Keratinocyte (primary cell): ENCODE results near the gene TLR6. TPM values are rescaled to one million over a fixed set of nuclear protein-coding genes. Genes with fewer than 3 reads are reported as not detected.

Experiments used
- DNase-seq: peaks from one replicate; pipeline ENCODE4 v3.0.0-alpha.2; 2011; ENCODE audit warnings: low read depth, missing footprints, low spot score
- FAIRE-seq: peaks from 2 replicates; lab custom pipeline; 2011; peaks lifted over from hg19 to GRCh38; lab: Jason Lieb, UNC
- H2AFZ ChIP-seq: 2 replicates; pipeline ENCODE4 v1.6.0; 2012; ENCODE audit warnings: low read length, control low read depth, inconsistent platforms; ENCODE audit not compliant: control insufficient read depth
- H3K27ac ChIP-seq: 2 replicates; pipeline ENCODE4 v1.5.1; 2011; ENCODE audit warnings: low read length; ENCODE audit not compliant: control insufficient read depth, insufficient read depth
- H3K27me3 ChIP-seq: 3 replicates; pipeline ENCODE4 v1.6.0; 2011; ENCODE audit warnings: low read length; ENCODE audit not compliant: control insufficient read depth, insufficient read depth; ENCODE audit errors: extremely low read depth
- H3K36me3 ChIP-seq, 2 experiments: 2 replicates in 1 of 2; 3 replicates in 1 of 2; pipeline ENCODE4 v1.5.1; 2011; ENCODE audit warnings: low read length in 2 of 2, mild to moderate bottlenecking in 1 of 2; ENCODE audit not compliant: control insufficient read depth in 2 of 2, insufficient read depth in 2 of 2; ENCODE audit errors: extremely low read depth in 1 of 2
- H3K4me1 ChIP-seq: 3 replicates; pipeline ENCODE4 v1.5.1; 2011; ENCODE audit warnings: low read length; ENCODE audit not compliant: control insufficient read depth, insufficient read depth; ENCODE audit errors: extremely low read depth
- H3K4me2 ChIP-seq: 3 replicates; pipeline ENCODE4 v1.6.0; 2011; ENCODE audit warnings: low read depth, low read length; ENCODE audit not compliant: control insufficient read depth, insufficient read depth; ENCODE audit errors: extremely low read depth
- H3K4me3 ChIP-seq, 3 experiments: fragments of 200-600 bp in 1 of 3; sonication (generic) in 1 of 3; 2 replicates in 2 of 3; 3 replicates in 1 of 3; pipeline ENCODE4 v1.5.1; 2011 to 2016; ENCODE audit warnings: low read length in 3 of 3, mild to moderate bottlenecking in 3 of 3, control low read depth in 2 of 3, inconsistent platforms in 1 of 3, low read depth in 1 of 3, mixed read lengths in 1 of 3, mixed run types in 1 of 3, moderate library complexity in 1 of 3; ENCODE audit not compliant: control insufficient read depth in 2 of 3, insufficient read depth in 2 of 3; ENCODE audit errors: extremely low read depth in 1 of 3
- H3K79me2 ChIP-seq: 2 replicates; pipeline ENCODE4 v1.6.0; 2012; ENCODE audit warnings: low read length; ENCODE audit not compliant: control insufficient read depth, insufficient read depth
- H3K9ac ChIP-seq: 3 replicates; pipeline ENCODE4 v1.6.0; 2011; ENCODE audit warnings: low read length; ENCODE audit not compliant: control insufficient read depth, insufficient read depth; ENCODE audit errors: extremely low read depth
- H3K9me1 ChIP-seq: 3 replicates; pipeline ENCODE4 v1.6.0; 2011; ENCODE audit warnings: low read length; ENCODE audit not compliant: control insufficient read depth, insufficient read depth; ENCODE audit errors: extremely low read depth
- H3K9me3 ChIP-seq: 2 replicates; pipeline ENCODE4 v1.5.1; 2012; ENCODE audit warnings: low read depth, low read length; ENCODE audit not compliant: control insufficient read depth
- H4K20me1 ChIP-seq: 3 replicates; pipeline ENCODE4 v1.6.0; 2011; ENCODE audit warnings: low read length; ENCODE audit not compliant: control insufficient read depth, insufficient read depth; ENCODE audit errors: extremely low read depth
- CTCF ChIP-seq, 3 experiments: IDR thresholded peaks in 1 of 3; conservative IDR thresholded peaks in 1 of 3; optimal IDR thresholded peaks in 1 of 3; 2 replicates in 2 of 3; 3 replicates in 1 of 3; pipeline versions ENCODE3 to v1.5.1; 2011; ENCODE audit warnings: low read length in 3 of 3, mild to moderate bottlenecking in 3 of 3, moderate library complexity in 2 of 3, control low read depth in 1 of 3, inconsistent platforms in 1 of 3; ENCODE audit not compliant: insufficient read depth in 2 of 3; ENCODE audit errors: extremely low read depth in 1 of 3
- EZH2 ChIP-seq: IDR thresholded peaks from one replicate; pipeline ENCODE4 v1.6.1; 2012; ENCODE audit warnings: inconsistent platforms, mild to moderate bottlenecking, low read length, moderate library complexity
- dilution Hi-C: fragments of 300-500 bp; cut with MboI; formaldehyde crosslinking; loops from one replicate; pipeline ENCODE4 v1.7.0; 2020; ENCODE audit warnings: low sequenced_read_pairs; ENCODE audit not compliant: extremely low pct_ligation_motif_present
- polyA plus RNA-seq, 5 experiments: library from polyadenylated mRNA; depleted of rRNA in 3 of 5; stranded (reverse) in 3 of 5; stranded (forward) in 1 of 5; unstranded in 1 of 5; fragments of >200 nt; gene quantifications; 1 replicate in 1 of 5; 2 replicates in 3 of 5; 3 replicates in 1 of 5; pipeline versions ENCODE4 v1.2.1 to v1.2.3, GENCODE V29; 2011 to 2012; ENCODE audit warnings: missing spikeins in 2 of 5, low read depth in 1 of 5, low replicate concordance in 1 of 5

Gene TLR6
- polyA plus RNA-seq, 1 donor (not counting 4 experiments of a cell fraction or from before 2014, with no cell fraction given): 1.3 TPM

DNA sequence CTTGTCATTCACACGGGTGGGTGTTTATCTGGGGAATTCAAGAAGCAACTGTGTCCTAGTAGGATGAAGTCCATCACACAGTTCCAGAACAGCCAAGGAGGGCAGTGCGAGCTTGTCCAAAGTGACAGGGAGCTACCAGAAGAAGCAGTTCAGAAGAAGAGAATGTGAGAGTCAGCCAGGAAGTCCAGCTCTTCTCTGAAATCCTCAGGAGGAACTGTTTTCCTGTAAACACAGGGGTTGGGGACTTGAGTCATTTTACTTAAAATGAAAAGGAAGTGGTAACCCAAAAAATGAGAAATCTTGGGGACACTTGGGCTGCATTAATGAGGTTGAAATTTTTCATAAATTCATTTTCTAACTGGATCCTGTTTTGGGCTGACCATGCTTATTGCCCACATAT is 65.6 kb downstream of the TLR6 start:
- H3K4me3 ChIP-seq: no peak overlapping the region
- H3K79me2 ChIP-seq: no peaks in the 10 kb centered on the region
- peaks cover 15% of the 10 kb centered on the region for H3K4me1 ChIP-seq
- H2AFZ ChIP-seq: no peak overlapping the region
- no peaks in the 10 kb centered on the region for H3K9me3 ChIP-seq
- H3K4me2 ChIP-seq: no peak overlapping the region
- no peak for DNase-seq
- H4K20me1 ChIP-seq: no peaks in the 10 kb centered on the region
- no peaks in the 10 kb centered on the region for H3K36me3 ChIP-seq
- no peak for TF ChIP-seq CTCF (optimal IDR thresholded peaks at IDR 0.05 in 1 of 3, IDR thresholded peaks at IDR 0.05 in 1 of 3, conservative IDR thresholded peaks at IDR 0.05 in 1 of 3; ENCODE audit: extremely low read depth in 1 of 3, insufficient read depth in 2 of 3, low read length in 3 of 3)
- TF ChIP-seq EZH2: no peak
- H3K27me3 ChIP-seq: no peaks in the 10 kb centered on the region
- H3K9ac ChIP-seq: no peak overlapping the region
- FAIRE-seq: no peak
- dilution Hi-C loops: no loop called here
- no peak overlapping the region for H3K27ac ChIP-seq
- no peaks in the 10 kb centered on the region for H3K9me1 ChIP-seq

DNA sequence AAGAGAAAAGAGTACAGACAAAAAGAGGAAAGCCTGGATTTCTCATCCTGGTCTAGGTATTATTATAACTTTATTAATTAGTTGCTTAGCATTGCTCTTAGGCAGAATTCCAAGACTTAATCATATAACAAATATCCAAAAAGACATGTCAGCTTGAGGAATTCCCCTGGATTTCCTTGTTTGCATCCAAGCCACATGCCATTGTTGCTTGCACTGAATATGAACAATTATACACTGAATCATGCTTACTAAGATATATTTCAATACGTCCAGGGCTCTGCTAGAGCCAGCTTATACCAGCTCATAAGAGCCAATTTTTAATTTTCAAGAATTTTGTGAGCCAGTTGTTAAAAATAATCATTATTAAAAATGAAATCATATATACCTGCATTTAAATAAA is 68.3 kb downstream of the TLR6 start:
- Histone ChIP-seq H3K4me1 (peaks cover 6% of the 10 kb centered on the region), H3K79me2 (no peaks in the 10 kb centered on the region), H3K9me1 (no peaks in the 10 kb centered on the region), H3K4me2 (no peak overlapping the region), H3K36me3 (no peaks in the 10 kb centered on the region), H3K27me3 (no peaks in the 10 kb centered on the region), H3K9ac (no peak overlapping the region), H2AFZ (peak overlapping the region; percentile 47), H3K27ac (peak overlapping the region; percentile 59), H3K9me3 (no peaks in the 10 kb centered on the region), H3K4me3 (no peak overlapping the region), H4K20me1 (no peaks in the 10 kb centered on the region)
- FAIRE-seq (peak; percentile 56), DNase-seq (peak; percentile 60)
- dilution Hi-C loops: no loop called here
- no peak for TF ChIP-seq EZH2
- no peak for TF ChIP-seq CTCF (optimal IDR thresholded peaks at IDR 0.05 in 1 of 3, IDR thresholded peaks at IDR 0.05 in 1 of 3, conservative IDR thresholded peaks at IDR 0.05 in 1 of 3; ENCODE audit: extremely low read depth in 1 of 3, insufficient read depth in 2 of 3, low read length in 3 of 3)
